GM18511 (cell line): ENCODE data around the gene ADAM10.
"Not testable (repeated sequence)": the region's sequence is repeated elsewhere in the genome, so short reads cannot be mapped to it uniquely, and the experiment has no call there.

Experiments used
- ATAC-seq: cut with Tn5 transposase; IDR thresholded peaks from one replicate; pipeline ENCODE4 v1.9.1; 2021; ENCODE audit warnings: mild to moderate bottlenecking, moderate library complexity; ENCODE audit not compliant: unreplicated experiment

ADAM10 gene

DNA sequence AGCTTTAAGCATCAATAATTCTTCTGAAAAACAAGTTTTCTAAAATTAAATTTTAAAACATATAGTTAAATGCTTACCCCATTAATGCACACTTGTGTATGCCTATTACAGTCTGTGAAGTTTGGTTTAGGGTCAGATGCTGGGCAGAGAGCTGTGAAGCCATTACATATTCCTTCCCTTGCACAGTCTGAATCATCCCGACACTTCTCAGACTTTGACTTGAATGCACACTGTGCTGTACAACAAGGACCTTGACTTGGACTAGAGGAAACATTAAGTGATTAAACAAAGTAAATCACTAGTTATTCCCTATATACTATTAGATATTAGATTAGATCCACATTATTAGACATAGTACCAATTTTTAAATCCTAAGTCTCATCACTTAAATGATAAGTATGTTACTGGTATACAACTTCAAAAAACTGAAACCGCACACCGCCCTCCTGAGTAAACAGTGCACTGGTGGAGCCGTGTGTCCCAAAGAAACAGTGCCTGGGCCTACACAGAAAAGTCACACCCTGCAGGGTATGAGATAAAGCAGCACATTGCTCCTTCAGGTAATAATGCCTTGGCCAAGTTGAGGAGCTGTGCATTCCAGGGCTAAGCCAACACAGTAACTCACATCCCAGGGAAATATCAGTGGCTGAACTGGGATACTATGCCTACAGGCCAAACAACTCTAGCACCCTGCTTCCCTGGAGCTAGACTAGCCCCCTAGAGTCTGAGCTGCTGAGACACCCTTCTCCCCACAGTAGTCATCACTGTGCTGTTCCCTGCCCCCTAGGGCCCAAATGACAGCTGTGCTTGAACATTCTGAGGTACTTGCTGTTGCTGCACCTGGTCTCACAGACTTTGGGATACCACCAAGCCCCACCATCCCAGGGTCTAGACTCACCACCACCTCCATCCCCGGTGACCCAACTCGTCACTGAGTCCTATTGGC, 137.5 kb downstream of the ADAM10 start:
- no peak for ATAC-seq

GRCh38 chr15:58608711-58609110, 140.8 kb downstream of the ADAM10 start:
- ATAC-seq, result no peak

DNA sequence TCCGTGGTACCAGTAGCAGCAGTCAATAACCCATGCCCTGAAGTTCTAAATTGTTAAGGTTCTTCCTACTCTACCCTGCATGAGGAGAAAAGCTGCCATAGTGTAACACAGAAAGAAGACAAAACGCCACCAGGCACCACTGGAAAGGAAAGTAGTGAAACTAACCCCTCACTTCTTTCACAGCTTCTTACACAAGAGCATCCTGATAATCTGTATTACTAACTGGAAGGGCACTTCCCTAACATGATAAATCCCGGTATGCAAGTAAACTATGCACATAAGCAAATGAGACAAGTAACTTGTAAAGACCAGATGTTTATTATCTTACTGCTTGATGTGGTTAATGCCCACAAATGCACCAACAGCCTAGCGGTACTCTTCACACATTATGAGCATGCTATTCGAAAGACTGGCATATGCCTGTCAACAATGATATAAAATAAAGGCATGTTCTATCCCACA, 141.3 kb downstream of the ADAM10 start:
- no peak for ATAC-seq

- no peak for ATAC-seq
Measured at GRCh38 chr15:58606577-58607080, 142.9 kb downstream of the ADAM10 start.

DNA sequence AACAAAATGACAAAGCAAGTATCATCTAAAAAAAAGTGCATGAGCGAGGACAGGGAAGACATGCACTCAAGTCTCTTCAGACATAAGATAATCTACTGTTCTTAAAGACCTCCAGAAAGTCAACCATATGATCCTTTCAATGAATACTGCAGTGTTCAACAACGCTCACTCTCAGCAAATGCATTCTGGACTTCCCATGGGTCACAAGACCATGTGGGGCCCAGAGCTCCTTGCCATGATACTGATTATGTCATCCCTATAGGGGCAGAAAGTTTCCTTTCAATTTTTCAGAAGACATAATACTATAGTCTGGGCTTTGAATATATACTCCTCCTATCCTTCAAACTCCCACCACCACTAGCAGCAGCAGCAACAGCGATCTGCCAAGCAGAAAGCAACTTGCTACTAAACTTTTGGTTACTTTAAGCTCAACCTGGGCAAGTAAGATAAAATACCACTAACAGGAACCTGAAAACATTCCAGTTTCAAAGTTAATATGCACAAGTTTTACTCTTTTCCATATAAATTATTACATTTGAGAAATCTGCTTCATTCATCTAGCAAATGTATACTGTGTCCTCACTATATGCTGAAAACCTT, 143.5 kb downstream of the ADAM10 start:
- ATAC-seq, result no peak

GRCh38 chr15:58604455-58604923, 145.0 kb downstream of the ADAM10 start:
- no peak for ATAC-seq

GRCh38 chr15:58603927-58604326, 145.6 kb downstream of the ADAM10 start:
- not testable (repeated sequence) for ATAC-seq

DNA sequence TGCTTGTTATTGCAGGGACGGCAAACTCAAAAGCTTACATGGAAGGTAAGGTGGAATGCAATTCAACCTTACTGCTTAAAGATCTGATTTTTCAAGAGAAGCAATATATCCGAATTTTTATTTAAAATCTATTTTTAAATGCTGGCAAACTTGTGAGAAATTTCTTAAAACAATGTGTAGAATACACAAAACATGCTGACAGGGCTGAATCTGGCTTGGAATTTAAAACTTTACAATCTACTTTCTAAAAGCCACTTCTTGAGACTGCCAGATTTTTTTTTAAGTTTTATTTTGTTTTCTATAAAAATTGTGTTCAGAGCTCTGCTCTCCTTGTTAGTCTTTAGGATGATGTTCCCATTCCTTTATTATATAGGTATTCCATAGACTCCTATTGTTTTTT, 146.7 kb downstream of the ADAM10 start:
- no peak for ATAC-seq

GRCh38 chr15:58598829-58599210, 150.7 kb downstream of the ADAM10 start:
- ATAC-seq, result no peak

GRCh38 chr15:58597943-58598828, 151.3 kb downstream of the ADAM10 start:
- no peak for ATAC-seq

- ATAC-seq, result no peak
Measured at GRCh38 chr15:58595516-58596263, 153.8 kb downstream of the ADAM10 start.

DNA sequence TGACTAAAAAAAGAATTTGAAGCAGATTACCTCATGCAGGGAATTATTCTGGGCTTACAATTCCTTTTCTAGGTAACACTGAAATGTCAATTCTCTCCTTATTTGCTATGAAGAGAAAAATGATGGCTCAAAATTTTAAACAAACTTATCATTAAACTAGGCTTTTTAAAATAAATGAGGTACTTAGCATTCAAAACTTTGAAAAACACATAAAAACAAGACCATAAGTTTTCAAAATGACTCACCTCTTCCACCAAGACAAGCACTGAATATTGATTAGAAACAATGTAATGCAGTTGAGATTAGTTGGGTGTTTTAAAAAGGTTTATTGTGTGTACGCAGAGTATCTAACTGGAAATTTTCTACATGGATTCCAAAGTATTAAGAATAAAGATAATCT, 154.6 kb downstream of the ADAM10 start:
- ATAC-seq, result no peak

- ATAC-seq, result no peak
Measured at GRCh38 chr15:58593870-58594269, 155.6 kb downstream of the ADAM10 start.

GRCh38 chr15:58590926-58591325, 158.6 kb downstream of the ADAM10 start:
- no peak for ATAC-seq

DNA sequence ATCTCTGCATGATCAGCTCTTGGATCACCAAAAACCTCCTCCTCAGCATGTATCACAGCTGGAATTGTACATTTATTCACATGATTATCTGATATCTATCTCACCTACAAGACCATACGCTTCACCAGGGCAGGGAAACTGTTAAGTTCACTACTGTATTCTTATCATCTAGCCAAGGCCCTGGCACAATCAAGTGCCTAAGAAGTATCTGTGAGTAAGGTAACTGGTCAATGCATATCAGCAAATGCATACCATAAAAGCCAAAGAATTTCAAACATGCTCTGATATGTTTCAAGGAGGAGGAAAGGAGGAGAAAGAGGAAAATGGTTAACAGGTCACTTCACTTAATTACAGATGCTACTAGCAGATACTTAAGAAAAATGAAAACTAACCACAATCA, 159.3 kb downstream of the ADAM10 start:
- no peak for ATAC-seq

DNA sequence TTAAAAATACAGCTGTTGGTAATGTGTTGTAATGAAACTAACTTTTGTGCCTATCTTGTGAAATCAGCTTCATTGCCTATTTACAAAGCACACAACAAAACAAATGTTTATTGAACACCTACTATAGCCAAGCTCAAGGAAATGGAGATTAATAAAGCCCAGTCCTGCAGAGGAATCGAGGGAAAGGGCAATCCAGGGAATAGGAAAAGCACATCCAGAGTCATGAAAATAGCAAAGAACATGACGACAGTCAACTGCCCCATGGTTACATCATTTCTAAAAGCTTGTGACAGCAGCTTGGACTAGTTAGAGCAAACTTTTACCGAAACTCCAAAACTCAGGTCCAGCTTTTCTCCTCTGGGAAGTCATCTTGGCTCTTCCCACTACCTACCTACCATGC, 160.5 kb downstream of the ADAM10 start:
- no peak for ATAC-seq

DNA sequence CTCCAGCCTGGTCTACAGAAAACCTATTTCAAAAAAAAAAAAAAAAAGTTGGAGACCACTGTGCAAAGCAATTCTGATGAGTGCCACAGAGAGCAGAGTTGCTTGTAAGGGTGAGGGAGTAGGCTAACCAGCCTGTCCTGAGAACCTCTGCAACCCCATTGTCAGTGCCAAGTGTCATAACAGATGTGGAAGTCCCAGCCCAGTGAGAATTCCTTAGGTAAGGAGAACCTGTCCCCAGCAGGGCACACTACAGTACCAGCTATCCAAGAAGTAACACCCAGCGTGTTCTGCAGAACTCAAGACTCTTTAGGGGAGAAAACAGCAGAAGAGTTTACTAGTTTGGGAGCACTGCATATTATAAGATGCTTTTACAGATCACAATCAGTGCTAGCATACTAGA, 161.4 kb downstream of the ADAM10 start:
- no peak for ATAC-seq

DNA sequence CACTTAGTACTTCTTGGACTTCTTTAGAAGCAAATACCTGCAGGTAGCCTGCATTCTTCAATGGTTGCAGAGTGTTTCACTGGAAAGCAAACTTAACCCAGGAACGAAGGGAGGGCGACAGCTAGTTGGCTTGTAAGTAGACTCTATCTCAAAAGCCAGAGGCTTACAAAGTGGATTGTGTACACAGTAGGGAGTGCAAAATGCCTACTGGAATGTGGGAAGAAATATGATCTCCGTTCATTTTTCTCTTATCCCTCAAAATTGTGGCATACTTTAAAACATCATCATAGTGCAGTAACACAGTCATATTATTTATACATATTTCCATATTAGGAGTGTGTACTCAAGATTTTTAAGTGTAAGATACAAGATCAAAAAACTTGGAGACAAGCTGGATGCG, 162.0 kb downstream of the ADAM10 start:
- ATAC-seq, result no peak

DNA sequence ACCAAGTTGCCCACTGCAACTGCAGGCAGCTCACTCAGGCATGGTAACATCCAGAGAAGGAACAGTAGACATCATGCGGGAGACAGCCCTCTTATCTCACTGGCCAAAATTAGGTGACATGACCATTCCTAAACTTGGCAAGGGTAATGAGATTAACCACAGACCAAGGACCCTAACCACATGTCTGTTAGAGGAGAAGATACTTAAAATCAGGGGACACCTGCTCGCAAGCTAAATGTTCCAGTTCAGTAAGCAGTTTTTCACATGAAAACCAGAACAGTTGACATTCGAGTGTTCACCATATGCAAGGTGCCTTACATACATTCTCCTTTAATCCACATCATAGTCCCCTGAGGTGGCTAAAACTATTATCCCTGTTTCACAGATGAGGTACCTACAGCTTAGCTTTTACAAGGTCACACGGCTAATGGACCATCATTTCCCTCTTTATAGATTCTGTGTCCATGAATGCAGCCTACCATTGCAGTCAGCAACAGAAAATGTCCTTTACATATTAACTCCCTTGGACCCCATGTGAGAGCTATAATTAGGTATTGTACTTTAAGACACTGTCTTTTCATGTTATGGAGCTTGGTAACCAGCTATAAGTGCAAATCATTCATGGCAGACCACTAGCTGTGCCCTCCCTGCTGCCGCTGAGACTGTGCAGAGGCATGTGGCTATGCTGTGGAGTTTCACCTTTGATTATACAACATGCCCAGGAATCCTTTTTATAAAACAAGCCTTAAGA, 163.6 kb downstream of the ADAM10 start:
- peak; percentile 82 for ATAC-seq
